NCI-H128 (cell line): ENCODE results near the gene AIFM1.
A peak's percentile ranks its signal among the peaks of the same experiment; 100 is the strongest.

Source experiments
- DNase-seq: peaks from one replicate; lab custom pipeline; 2025; ENCODE audit not compliant: unreplicated experiment; lab: John Stamatoyannopoulos, UW

Gene AIFM1

GRCh38 chrX:130165703-130166502, at the start of gene AIFM1:
Gene AIFM1, minus strand, starts transcription at chrX:130165841. Its CDS starts 185 bp downstream, at chrX:130165656.
- DNase-seq, result peak; percentile 75

DNA sequence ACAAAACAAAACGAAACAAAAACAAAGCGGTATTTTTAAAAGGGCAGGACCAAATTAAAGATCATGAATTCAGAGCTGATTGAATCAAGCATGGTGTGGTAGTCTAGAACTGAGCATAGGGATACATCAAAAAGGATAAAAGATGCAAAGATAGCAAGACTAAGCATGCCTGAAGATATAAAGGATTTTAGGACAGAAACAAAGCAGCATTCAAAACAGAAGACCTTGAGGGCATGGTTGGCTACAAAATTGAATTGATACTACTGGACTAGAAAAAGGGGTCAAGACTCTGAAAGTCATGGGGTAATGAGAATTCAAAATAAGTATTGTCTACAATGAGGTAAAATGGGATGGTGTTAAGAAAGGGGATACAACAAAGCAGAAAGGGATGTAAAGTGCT, 47.7 kb upstream of the AIFM1 start:
- no peak for DNase-seq

GRCh38 chrX:130212371-130212770, 46.7 kb upstream of the AIFM1 start:
- DNase-seq, result no peak

DNA sequence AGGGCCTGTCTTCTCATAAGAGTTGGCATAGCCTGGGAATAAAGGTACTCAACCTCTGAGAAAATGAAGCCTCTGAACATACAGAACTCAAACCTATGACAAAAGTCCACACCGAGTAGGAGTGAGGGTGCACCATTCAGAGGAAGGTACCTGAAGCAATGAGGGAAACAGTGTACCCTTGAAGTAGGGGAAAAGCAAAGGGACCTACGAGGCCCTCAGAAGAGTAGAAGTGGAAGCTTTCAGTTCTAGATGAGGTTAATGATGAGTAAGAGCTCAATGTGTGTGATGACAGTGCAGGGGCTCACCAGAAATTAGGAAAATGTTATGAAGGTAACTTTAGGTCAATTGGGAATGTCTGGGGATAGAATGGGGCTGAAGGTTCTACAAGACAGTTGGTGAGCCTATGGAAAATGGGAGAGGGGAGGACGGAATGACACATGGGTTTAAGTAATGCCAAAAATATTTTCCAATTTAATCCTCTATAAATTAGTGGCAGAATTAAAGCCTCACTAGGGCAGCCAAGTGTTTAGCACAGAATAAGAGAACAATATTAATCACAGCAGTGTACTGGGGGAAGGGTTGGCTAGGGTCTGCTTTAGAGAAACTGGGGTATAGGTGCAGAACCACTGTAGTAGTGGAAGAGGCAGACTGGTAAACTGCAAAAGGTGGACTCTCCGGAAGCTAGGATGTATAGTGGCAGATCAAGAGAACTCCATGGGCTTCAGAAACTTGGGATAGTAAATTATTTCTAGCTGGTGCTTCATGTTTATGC, 46.0 kb upstream of the AIFM1 start:
- DNase-seq, result no peak

DNA sequence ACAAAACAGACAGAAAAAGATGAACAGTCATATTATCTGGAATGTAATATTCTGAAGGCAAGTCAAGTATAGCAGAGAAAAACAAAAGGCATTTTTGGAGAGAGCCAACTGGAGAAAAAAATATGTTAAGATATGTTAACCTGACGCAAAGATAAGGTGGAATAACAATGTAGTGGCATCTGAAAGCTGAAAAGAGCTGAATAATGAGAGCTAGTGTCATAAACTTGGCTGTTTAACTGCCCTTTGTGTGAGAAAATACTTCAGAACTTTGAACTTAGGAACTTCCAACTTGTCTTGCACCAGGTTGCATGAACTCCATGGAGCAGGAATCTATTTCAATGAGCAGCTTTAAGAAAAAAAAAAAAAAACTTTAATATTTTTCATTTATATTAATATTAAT, 39.0 kb upstream of the AIFM1 start:
- DNase-seq, result no peak

DNA sequence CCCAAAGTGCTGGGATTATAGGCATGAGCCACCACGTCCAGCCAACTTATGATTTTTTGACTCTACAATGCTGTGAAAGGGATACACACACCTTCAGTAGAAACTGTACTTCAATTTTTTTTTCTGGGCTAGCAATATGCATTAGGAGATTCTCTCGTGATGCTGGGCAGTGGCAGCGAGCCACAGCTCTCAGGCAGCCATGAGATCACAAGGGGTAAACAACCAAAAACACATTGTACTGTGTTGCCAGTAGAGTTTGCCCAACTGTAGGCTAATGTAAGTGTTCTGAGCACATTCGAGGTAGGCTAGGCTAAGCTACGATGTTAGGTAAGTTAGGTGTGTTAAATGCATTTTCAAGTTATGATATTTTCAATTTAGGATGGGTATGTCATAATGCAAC, 31.8 kb upstream of the AIFM1 start:
- no peak for DNase-seq

DNA sequence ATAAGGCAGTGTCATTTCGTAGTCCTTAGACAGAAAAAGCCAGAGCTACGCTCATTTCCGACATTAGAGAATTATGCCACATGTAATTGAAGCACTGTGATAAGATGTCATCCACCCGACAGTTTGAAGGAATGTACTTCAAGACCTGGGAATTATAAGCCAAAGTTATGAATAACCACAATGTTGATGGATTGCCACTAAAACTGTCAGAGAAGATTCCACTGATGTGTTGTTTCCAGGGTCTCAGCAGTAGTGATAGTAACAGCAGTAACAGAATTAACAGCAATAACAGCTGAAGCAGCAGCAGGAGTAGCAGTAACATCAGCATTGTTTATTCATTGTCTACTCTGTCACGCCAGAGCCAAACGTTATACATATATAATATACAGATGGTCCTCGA, 30.8 kb upstream of the AIFM1 start:
- no peak for DNase-seq

GRCh38 chrX:130190801-130191200, 25.2 kb upstream of the AIFM1 start:
- no peak for DNase-seq

- no peak for DNase-seq
Measured at GRCh38 chrX:130186651-130187050, 21.0 kb upstream of the AIFM1 start.

- DNase-seq, result no peak
Measured at GRCh38 chrX:130184857-130185256, 19.2 kb upstream of the AIFM1 start.

DNA sequence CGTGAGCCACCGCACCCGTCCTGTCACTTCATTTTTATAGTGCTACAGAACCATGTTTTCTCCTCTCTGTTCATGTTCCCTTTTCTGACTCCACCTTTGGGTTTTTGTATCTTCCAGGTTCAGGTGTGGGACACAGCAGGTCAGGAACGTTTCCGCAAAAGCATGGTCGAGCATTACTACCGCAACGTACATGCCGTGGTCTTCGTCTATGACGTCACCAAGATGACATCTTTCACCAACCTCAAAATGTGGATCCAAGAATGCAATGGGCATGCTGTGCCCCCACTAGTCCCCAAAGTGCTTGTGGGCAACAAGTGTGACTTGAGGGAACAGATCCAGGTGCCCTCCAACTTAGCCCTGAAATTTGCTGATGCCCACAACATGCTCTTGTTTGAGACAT, 18.5 kb upstream of the AIFM1 start:
- no peak for DNase-seq

DNA sequence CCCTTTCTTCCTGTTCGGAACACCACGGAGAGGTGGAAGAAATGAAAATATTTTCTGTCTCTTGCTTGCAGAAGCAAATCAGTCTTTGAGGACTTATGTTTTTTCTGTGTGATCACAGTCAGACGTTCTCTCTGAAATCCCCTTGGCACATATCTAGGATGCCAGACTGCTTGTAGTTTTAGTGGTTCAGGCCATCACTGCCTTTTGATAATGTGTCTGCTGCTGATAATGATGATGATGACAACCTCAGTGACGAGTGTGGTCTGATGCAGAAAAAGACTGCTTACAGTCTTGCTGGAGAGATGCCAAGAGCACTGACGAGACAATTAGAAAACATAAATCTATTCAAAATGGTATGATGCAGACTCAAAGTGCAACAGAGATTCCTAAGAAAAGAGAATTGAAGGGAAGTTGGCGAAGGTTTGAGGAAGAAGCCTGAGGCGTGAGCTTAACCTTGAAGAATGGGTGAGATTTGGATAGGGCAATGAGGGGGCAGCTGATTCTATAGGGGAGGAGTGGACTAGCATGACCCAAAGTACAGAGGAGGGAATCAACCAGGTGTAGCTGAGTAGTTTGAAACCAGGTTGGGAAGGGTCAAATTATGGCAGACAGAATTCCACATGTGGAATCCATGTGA, 14.1 kb upstream of the AIFM1 start:
- DNase-seq, result no peak

GRCh38 chrX:130179170-130179569, 13.5 kb upstream of the AIFM1 start:
- DNase-seq, result no peak

DNA sequence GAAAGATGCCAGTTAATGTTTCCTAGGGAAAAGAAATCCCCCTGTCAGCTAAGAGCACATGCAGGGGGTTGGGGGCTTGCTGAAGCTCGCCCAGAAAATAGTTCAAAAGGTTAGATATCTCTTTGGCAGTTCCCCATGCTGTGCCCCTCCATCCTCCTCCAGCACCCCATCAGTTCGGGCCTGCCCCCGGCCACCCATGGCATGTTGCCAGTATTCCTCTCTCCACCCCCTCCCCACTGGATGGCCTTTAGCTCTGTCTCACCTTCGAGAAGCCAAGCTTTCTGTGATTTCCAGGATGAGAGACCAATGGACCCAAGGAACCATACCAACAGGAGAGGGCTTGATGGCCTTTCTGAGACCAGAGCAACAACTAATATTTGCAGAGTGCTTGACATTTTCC, 11.3 kb upstream of the AIFM1 start:
- DNase-seq, result no peak

DNA sequence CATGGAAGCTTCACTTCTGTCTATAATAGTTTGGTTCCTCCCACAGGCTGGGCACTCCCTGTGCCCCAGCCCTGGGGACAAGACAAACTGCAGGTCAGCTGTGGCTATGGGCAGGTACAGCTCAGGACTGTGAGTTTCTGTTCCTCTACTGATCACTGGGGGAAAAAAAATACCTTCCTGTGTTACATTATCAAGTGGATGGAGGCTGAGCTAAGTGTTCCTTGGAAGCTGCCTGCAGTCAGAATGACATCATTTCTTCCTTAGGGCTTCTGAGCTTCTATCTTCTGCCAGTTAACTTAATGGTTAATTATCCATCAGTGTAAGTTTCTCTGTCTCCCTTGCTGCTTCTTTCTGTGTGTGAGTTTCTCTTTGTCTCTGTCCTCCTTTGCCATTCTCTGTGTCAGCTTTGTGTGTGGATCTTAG, 10.7 kb upstream of the AIFM1 start:
- no peak for DNase-seq

- DNase-seq, result no peak
Measured at GRCh38 chrX:130174937-130175336, 9.3 kb upstream of the AIFM1 start.

DNA sequence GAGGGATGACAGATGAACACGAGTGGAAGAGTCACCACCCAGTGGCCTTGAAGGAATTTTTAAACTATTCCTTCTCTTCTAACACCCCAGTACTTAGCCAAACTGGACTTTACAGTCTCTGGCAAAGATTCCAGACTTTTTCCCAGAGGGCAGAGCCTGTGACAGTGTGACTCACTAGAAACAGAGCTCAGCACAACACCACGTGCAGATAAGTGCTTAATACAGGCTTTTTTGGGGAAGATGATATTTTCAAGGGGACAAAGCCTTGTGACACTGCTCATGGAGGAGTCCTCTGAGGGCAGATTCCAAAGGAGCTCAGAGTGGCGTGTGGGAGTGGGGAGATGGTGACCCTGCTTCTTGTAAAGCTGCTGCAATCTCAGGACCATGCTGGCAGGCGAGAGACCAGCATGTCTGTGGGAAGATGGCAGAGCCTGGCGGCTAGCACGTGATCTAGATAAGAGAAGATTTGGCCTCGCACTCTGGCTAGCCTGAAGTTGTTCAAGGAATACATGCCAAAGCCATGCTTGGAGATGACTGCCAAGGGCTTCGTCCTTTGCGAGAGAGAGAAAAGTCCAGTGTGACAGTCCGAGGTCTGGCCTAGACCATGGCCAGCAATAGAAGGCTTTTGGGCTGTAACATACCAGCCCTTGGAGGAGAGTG, 8.5 kb upstream of the AIFM1 start:
- no peak for DNase-seq

GRCh38 chrX:130173190-130173895, 7.7 kb upstream of the AIFM1 start:
- DNase-seq, result no peak

DNA sequence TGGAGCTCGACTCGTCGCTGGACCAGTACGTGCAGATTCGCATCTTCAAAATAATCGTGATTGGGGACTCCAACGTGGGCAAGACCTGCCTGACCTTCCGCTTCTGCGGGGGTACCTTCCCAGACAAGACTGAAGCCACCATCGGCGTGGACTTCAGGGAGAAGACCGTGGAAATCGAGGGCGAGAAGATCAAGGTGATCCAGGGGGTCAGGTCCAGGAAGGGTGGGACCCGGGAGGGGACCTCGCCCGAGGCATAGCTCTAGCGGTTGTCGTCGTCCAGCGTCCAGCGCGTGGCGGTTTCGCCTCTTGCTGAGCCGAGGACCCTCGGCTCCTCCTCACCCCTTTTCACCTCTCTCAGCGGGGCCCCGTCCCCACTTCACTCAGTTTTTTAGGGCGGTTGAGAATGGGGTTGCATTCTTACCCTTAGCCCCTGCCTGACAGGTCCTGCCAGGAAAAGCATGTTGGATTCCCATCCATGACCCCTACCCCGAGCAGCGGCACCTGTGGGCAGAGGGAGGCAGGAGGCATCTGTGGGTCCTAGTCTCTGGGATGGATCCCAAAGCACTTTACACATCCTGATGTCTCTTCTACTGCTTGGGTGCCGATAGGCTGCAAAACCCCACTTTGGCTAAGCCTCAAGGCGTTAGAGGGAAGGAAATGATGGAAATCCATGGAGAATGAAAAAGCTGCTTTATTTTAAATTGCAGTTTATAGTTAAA, 6.6 kb upstream of the AIFM1 start:
- no peak for DNase-seq

- peak; percentile 12 for DNase-seq
Measured at GRCh38 chrX:130171446-130172126, 5.9 kb upstream of the AIFM1 start, which contains the start of gene RAB33A. Gene RAB33A, plus strand, starts transcription at chrX:130171962. Its CDS starts 101 bp downstream, at chrX:130172063.
